A673 (cell line): ENCODE results near the gene PIGQ. TPM values are rescaled to one million over a fixed set of nuclear protein-coding genes. Genes with fewer than 3 reads are reported as not detected.

Source experiments
- BruUV-seq: library from RNA; stranded (reverse); fragments of 400-500 nt; replicated peaks from 2 replicates; lab custom pipeline; 2021; lab: Mats Ljungman, UMichigan
- CTCF ChIA-PET: fragments of 300-600 bp; sonication (Branson Sonifier 250); formaldehyde crosslinking; loops from one replicate; lab custom pipeline; 2022; ENCODE audit warnings: antibody characterized with exemption; lab: Charles Lee
- POLR2A ChIA-PET: fragments of 300-600 bp; sonication (Branson Sonifier 250); formaldehyde crosslinking; loops from one replicate; lab custom pipeline; 2022; ENCODE audit warnings: antibody characterized with exemption; ENCODE audit not compliant: low non-redundant PET; lab: Charles Lee
- DNase-seq: peaks from one replicate; pipeline ENCODE4 v3.0.0-alpha.2; 2015; ENCODE audit warnings: low spot score
- H3K27ac ChIP-seq: fragments of 200-600 bp; sonication (generic); 2 replicates; pipeline ENCODE4 v1.5.1; 2016; ENCODE audit warnings: mixed run types, low read depth, mild to moderate bottlenecking, mixed read lengths, antibody characterized with exemption, low read length; ENCODE audit not compliant: poor library complexity, severe bottlenecking
- H3K27me3 ChIP-seq: fragments of 200-600 bp; sonication (generic); replicated peaks from 2 replicates; pipeline ENCODE4 v1.6.1; 2017; ENCODE audit warnings: mixed run types, low read depth, mild to moderate bottlenecking, mixed read lengths, antibody characterized with exemption, low read length; ENCODE audit not compliant: insufficient read depth, poor library complexity
- H3K36me3 ChIP-seq: fragments of 200-600 bp; sonication (generic); 2 replicates; pipeline ENCODE4 v1.6.1; 2016; ENCODE audit warnings: mixed run types, mild to moderate bottlenecking, mixed read lengths, antibody characterized with exemption, low read length; ENCODE audit not compliant: insufficient read depth, poor library complexity, severe bottlenecking
- H3K4me1 ChIP-seq: fragments of 200-600 bp; sonication (generic); 2 replicates; pipeline ENCODE4 v1.6.1; 2017; ENCODE audit warnings: mixed run types, mild to moderate bottlenecking, mixed read lengths, antibody characterized with exemption, low read length; ENCODE audit not compliant: insufficient read depth, poor library complexity, severe bottlenecking
- H3K4me3 ChIP-seq: fragments of 200-600 bp; sonication (generic); 2 replicates; pipeline ENCODE4 v1.5.1; 2016; ENCODE audit warnings: low read depth, mixed run types, mild to moderate bottlenecking, mixed read lengths, low read length; ENCODE audit not compliant: poor library complexity, severe bottlenecking
- H3K9me3 ChIP-seq: fragments of 200-600 bp; sonication (generic); 2 replicates; pipeline ENCODE4 v1.6.1; 2016; ENCODE audit warnings: mixed run types, low read depth, mild to moderate bottlenecking, mixed read lengths, antibody characterized with exemption, low read length; ENCODE audit not compliant: poor library complexity, severe bottlenecking
- CTCF ChIP-seq: fragments of 300-800, 200-600 bp; sonication (generic); conservative IDR thresholded peaks from 2 replicates; pipeline ENCODE4 v1.5.1; 2017; ENCODE audit warnings: low read depth, mild to moderate bottlenecking, antibody characterized with exemption, low read length, moderate library complexity, mixed read lengths
- EZH2 ChIP-seq: fragments of 200-600 bp; sonication (generic); IDR thresholded peaks from 2 replicates; pipeline ENCODE4 v1.6.1; 2017; ENCODE audit warnings: borderline replicate concordance, low read depth, mild to moderate bottlenecking, mixed read lengths, antibody characterized with exemption, low read length; ENCODE audit not compliant: poor library complexity, severe bottlenecking
- intact Hi-C: fragments of 100-400 bp; cut with micrococcal nuclease; formaldehyde crosslinking; loops from one replicate; pipeline ENCODE4 v1.10.0; 2022; ENCODE audit not compliant: unreplicated experiment
- microRNA-seq: library from miRNA; unstranded; fragments of <30 nt; microRNA quantifications from one replicate; pipeline ENCODE4 v1.2.0, GENCODE V29; 2021
- total RNA-seq: library from RNA; stranded (reverse); gene quantifications from 2 replicates; pipeline ENCODE4 v1.2.3, GENCODE V29; 2021

The PIGQ gene
- total RNA-seq, 1 experiment from 2014 or later, result 59.4 TPM

GRCh38 chr16:633336-634050 is 63.7 kb downstream of the PIGQ start:
- Histone ChIP-seq H3K36me3 (no peaks in the 10 kb centered on the region), H3K9me3 (no peaks in the 10 kb centered on the region), H3K4me3 (no peak overlapping the region), H3K4me1 (no peaks in the 10 kb centered on the region), H3K27ac (no peak overlapping the region), H3K27me3 (no peaks in the 10 kb centered on the region)
- ChIA-PET POLR2A (no interaction called here), CTCF (no interaction called here)
- no peak for DNase-seq
- TF ChIP-seq CTCF (no peak), EZH2 (no peak)
- intact Hi-C loops, result no loop called here
- BruUV-seq, result no TSS peak

Small RNAs within 50 kb of the gene (microRNA-seq; reads per million reads assigned to microRNA genes)
- gene MIR3176 (266 reads per million, percentile 71 among the genes with 10 or more reads in this experiment), gene MIR5587 (4.9 reads per million, percentile 15 among the genes with 10 or more reads in this experiment)

Other genes with a start within 250 kb of the PIGQ start
- 32.7 and 38.2 TPM in 2 replicates for gene AXIN1, start 217.2 kb upstream of the PIGQ start, total RNA-seq
- gene MRPL28, start 199.4 kb upstream of the PIGQ start, total RNA-seq, result 150 and 157 TPM in 2 replicates
- 38.7 and 47.1 TPM in 2 replicates for gene PGAP6, start 188.0 kb upstream of the PIGQ start, total RNA-seq
- gene NME4, start 172.8 kb upstream of the PIGQ start, total RNA-seq, result 261 and 321 TPM in 2 replicates
- gene DECR2, start 168.1 kb upstream of the PIGQ start, total RNA-seq, result 27.5 and 28.7 TPM in 2 replicates
- 44.8 and 44.9 TPM in 2 replicates for gene RAB11FIP3, start 144.3 kb upstream of the PIGQ start, total RNA-seq
- 77.7 and 91.2 TPM in 2 replicates for gene CAPN15, start 42.3 kb upstream of the PIGQ start, total RNA-seq
- gene PRR35, start 9.6 kb upstream of the PIGQ start, total RNA-seq, result 0.13 TPM in 1 of 2 replicates, not detected in the other
- 0.21 and 0.52 TPM in 2 replicates for gene NHLRC4, start 3.0 kb upstream of the PIGQ start, total RNA-seq
- 19.9 and 20.6 TPM in 2 replicates for gene RAB40C, start 20.1 kb downstream of the PIGQ start, total RNA-seq
- gene WFIKKN1, start 61.0 kb downstream of the PIGQ start, total RNA-seq, result 1.7 and 1.8 TPM in 2 replicates
- gene METTL26, start 66.3 kb downstream of the PIGQ start, total RNA-seq, result 136 and 138 TPM in 2 replicates
- 22.4 and 27.1 TPM in 2 replicates for gene MCRIP2, start 71.9 kb downstream of the PIGQ start, total RNA-seq
- gene WDR90, start 79.4 kb downstream of the PIGQ start, total RNA-seq, result 143 and 147 TPM in 2 replicates
- gene RHOT2, start 98.2 kb downstream of the PIGQ start, total RNA-seq, result 184 and 193 TPM in 2 replicates
- gene RHBDL1, start 105.7 kb downstream of the PIGQ start, total RNA-seq, result 1.5 and 2.3 TPM in 2 replicates
- gene STUB1, start 110.4 kb downstream of the PIGQ start, total RNA-seq, result 88.2 and 95.2 TPM in 2 replicates
- 78.1 and 87.1 TPM in 2 replicates for gene JMJD8, start 114.4 kb downstream of the PIGQ start, total RNA-seq
- 17.7 and 18.2 TPM in 2 replicates for gene WDR24, start 120.4 kb downstream of the PIGQ start, total RNA-seq
- 1.1 and 2.7 TPM in 2 replicates for gene FBXL16, start 135.8 kb downstream of the PIGQ start, total RNA-seq
- 0.86 and 1.8 TPM in 2 replicates for gene METRN, start 145.2 kb downstream of the PIGQ start, total RNA-seq
- 21.2 and 26.0 TPM in 2 replicates for gene ANTKMT, start 151.2 kb downstream of the PIGQ start, total RNA-seq
- gene CCDC78, start 156.5 kb downstream of the PIGQ start, total RNA-seq, result 0.28 and 1.4 TPM in 2 replicates
- gene HAGHL, start 157.1 kb downstream of the PIGQ start, total RNA-seq, result 2.5 and 3.5 TPM in 2 replicates
- 48.4 and 50.0 TPM in 2 replicates for gene CIAO3, start 171.0 kb downstream of the PIGQ start, total RNA-seq
- not detected in 2 replicates for gene MSLN, start 190.8 kb downstream of the PIGQ start, total RNA-seq
- 36.1 and 41.1 TPM in 2 replicates for gene RPUSD1, start 218.4 kb downstream of the PIGQ start, total RNA-seq
- gene CHTF18, start 218.7 kb downstream of the PIGQ start, total RNA-seq, result 124 and 125 TPM in 2 replicates
- not detected in 2 replicates for gene GNG13, start 230.8 kb downstream of the PIGQ start, total RNA-seq